Ovary (tissue), 3 donors: ENCODE measurements around the gene AAR2.

ENCODE experiments used
- EP300 ChIP-seq: sonication (generic); formaldehyde crosslinking; IDR thresholded peaks from one replicate; pipeline ENCODE4 v1.6.1; 2017; ENCODE audit warnings: antibody characterized with exemption
- POLR2A ChIP-seq: fragments of 450-650 bp; IDR thresholded peaks from one replicate; pipeline ENCODE4 v1.6.1; 2017; ENCODE audit warnings: antibody characterized with exemption, mild to moderate bottlenecking, moderate library complexity
- TF ChIP-seq, protein P1 (sequence below), 3 donors: fragments of 450-650 bp in 2 of 3; fragments of 200-600 bp in 1 of 3; IDR thresholded peaks; one replicate each; pipeline versions ENCODE4 v1.5.1 to v1.8.0; 2016 to 2022; ENCODE audit warnings: antibody characterized with exemption in 3 of 3, mild to moderate bottlenecking in 1 of 3
- donor health status: DM: no; HTN: no; CAD: no.

DNA sequence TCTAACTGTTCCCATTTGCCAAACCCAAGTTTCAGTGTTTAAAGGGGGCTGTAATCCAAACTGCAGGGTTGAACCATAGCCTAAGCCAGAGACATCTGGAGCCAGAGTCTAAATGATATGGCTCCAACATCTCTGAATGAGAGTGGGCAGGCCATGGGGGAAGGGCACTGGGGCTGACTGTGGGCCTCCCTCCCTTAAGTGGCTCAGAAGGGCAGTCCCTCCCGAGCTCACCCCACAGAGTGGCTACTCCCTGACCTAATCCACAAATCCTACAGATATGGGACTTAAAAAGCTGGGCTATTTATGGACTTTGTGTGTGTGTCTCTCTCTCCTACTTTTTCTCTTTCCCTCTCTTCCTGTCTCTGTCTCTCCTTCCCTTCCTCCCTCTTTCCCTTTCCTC, 35.8 kb upstream of the AAR2 start:
- TF ChIP-seq, protein P1, sequence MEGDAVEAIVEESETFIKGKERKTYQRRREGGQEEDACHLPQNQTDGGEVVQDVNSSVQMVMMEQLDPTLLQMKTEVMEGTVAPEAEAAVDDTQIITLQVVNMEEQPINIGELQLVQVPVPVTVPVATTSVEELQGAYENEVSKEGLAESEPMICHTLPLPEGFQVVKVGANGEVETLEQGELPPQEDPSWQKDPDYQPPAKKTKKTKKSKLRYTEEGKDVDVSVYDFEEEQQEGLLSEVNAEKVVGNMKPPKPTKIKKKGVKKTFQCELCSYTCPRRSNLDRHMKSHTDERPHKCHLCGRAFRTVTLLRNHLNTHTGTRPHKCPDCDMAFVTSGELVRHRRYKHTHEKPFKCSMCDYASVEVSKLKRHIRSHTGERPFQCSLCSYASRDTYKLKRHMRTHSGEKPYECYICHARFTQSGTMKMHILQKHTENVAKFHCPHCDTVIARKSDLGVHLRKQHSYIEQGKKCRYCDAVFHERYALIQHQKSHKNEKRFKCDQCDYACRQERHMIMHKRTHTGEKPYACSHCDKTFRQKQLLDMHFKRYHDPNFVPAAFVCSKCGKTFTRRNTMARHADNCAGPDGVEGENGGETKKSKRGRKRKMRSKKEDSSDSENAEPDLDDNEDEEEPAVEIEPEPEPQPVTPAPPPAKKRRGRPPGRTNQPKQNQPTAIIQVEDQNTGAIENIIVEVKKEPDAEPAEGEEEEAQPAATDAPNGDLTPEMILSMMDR (IDR thresholded peaks at IDR 0.05), result no peak
- TF ChIP-seq POLR2A (no peak), EP300 (no peak)
